HL-60 (cell line): ENCODE data around the gene SDK1.

Experiments
- DNase-seq, 2 experiments: peaks; one replicate each; pipeline ENCODE4 v3.0.0-alpha.2; 2010 to 2020; ENCODE audit warnings: low read depth in 1 of 2, low spot score in 1 of 2
- H3K27ac ChIP-seq: fragments of 250-450 bp; sonication (Bioruptor Pico); replicated peaks from 2 replicates; pipeline ENCODE4 v1.5.1; 2020; ENCODE audit warnings: mild to moderate bottlenecking, moderate library complexity
- H3K27me3 ChIP-seq: fragments of 250-450 bp; sonication (Bioruptor Pico); 2 replicates; pipeline ENCODE4 v1.5.1; 2021; ENCODE audit warnings: mild to moderate bottlenecking, moderate library complexity; ENCODE audit not compliant: insufficient read depth, poor library complexity, severe bottlenecking
- H3K4me3 ChIP-seq: replicated peaks from 2 replicates; pipeline ENCODE4 v1.5.1; 2011; ENCODE audit warnings: mild to moderate bottlenecking, control low read depth, low read length; ENCODE audit not compliant: insufficient read depth
- CTCF ChIP-seq: IDR thresholded peaks from one replicate; pipeline ENCODE4 v1.5.1; 2011; ENCODE audit warnings: low read length, control low read depth, inconsistent platforms; ENCODE audit not compliant: insufficient read depth
- GABPA ChIP-seq: IDR thresholded peaks from 2 replicates; pipeline ENCODE4 v1.6.1; 2012; ENCODE audit warnings: low read depth
- POLR2AphosphoS5 ChIP-seq: IDR thresholded peaks from 2 replicates; pipeline ENCODE4 v1.6.1; 2012; ENCODE audit warnings: low read depth
- REST ChIP-seq: IDR thresholded peaks from 2 replicates; pipeline ENCODE4 v1.6.1; 2012; ENCODE audit warnings: low read depth; ENCODE audit not compliant: insufficient replicate concordance
- SPI1 ChIP-seq: IDR thresholded peaks from 2 replicates; pipeline ENCODE4 v1.6.1; 2012; ENCODE audit warnings: low read depth, mild to moderate bottlenecking, borderline replicate concordance

Gene SDK1

GRCh38 chr7:4191046-4191445, 890.0 kb downstream of the SDK1 start:
- no peaks in the 10 kb centered on the region for H3K27me3 ChIP-seq
- DNase-seq = no peak
- H3K27ac ChIP-seq = no peak overlapping the region

GRCh38 chr7:4191525-4191924, 890.5 kb downstream of the SDK1 start:
- DNase-seq = no peak
- Histone ChIP-seq H3K27ac (no peak overlapping the region), H3K27me3 (no peaks in the 10 kb centered on the region), H3K4me3 (no peak overlapping the region)
- TF ChIP-seq POLR2AphosphoS5 = no peak
- TF ChIP-seq CTCF = no peak
- TF ChIP-seq SPI1 = no peak
- no peak for TF ChIP-seq REST
- TF ChIP-seq GABPA = no peak

More at GRCh38 chr7:4191046-4191445, 890.0 kb downstream of the SDK1 start:
- no peak overlapping the region for H3K4me3 ChIP-seq
- TF ChIP-seq CTCF = no peak
- no peak for TF ChIP-seq SPI1
- TF ChIP-seq POLR2AphosphoS5 = no peak
- TF ChIP-seq REST = no peak
- TF ChIP-seq GABPA = no peak

- no peaks in the 10 kb centered on the region for H3K27me3 ChIP-seq
- H3K27ac ChIP-seq = no peak overlapping the region
- H3K4me3 ChIP-seq = no peak overlapping the region
- TF ChIP-seq REST = no peak
- no peak for TF ChIP-seq GABPA
- TF ChIP-seq SPI1 = no peak
- TF ChIP-seq POLR2AphosphoS5 = no peak
- no peak for TF ChIP-seq CTCF
- no peak for DNase-seq
Measured at GRCh38 chr7:4195660-4196059, 894.6 kb downstream of the SDK1 start.
